K562 (cell line): ENCODE results near the gene IRS1. TPM values are rescaled to one million over a fixed set of nuclear protein-coding genes. Genes with fewer than 3 reads are reported as not detected.

Experiments used
- CBX1 ChIP-seq: sonication (generic); IDR thresholded peaks from 2 replicates; pipeline ENCODE4 v1.6.1; 2016; ENCODE audit warnings: antibody characterized with exemption, low read depth, mild to moderate bottlenecking
- CCAR2 ChIP-seq: fragments of 200-400 bp; formaldehyde crosslinking; IDR thresholded peaks from 2 replicates; pipeline ENCODE4 v1.6.1; 2017; ENCODE audit warnings: mild to moderate bottlenecking, low read depth, low read length
- CEBPZ ChIP-seq: fragments of 150-350 bp; IDR thresholded peaks from 2 replicates; pipeline ENCODE4 v1.6.1; 2014; ENCODE audit warnings: low read depth, mild to moderate bottlenecking, low read length, borderline replicate concordance
- DMBX1 ChIP-seq: fragments of 250-450 bp; sonication (Bioruptor Pico); IDR thresholded peaks from 2 replicates; pipeline ENCODE4 v1.8.0; 2022; ENCODE audit warnings: inconsistent platforms, mild to moderate bottlenecking, moderate library complexity, borderline replicate concordance
- EHMT2 ChIP-seq: fragments of 450-650 bp; IDR thresholded peaks from 2 replicates; pipeline ENCODE4 v1.6.1; 2018; ENCODE audit warnings: antibody characterized with exemption
- EP300 ChIP-seq: IDR thresholded peaks from 2 replicates; pipeline ENCODE4 v1.6.1; 2012; ENCODE audit warnings: low read length, improper control_type of control experiment
- GABPB2 ChIP-seq: fragments of 250-450 bp; sonication (Bioruptor Pico); conservative IDR thresholded peaks from 2 replicates; pipeline ENCODE4 v1.5.1; 2021; ENCODE audit warnings: mild to moderate bottlenecking
- MAFK ChIP-seq: IDR thresholded peaks from 2 replicates; pipeline ENCODE4 v1.6.1; 2011; ENCODE audit warnings: low read length, improper control_type of control experiment
- MCM3 ChIP-seq: fragments of 450-650 bp; IDR thresholded peaks from 2 replicates; pipeline ENCODE4 v1.6.1; 2016
- MYNN ChIP-seq, 2 experiments: sonication (generic); formaldehyde crosslinking in 1 of 2; IDR thresholded peaks; 2 replicates each; pipeline versions ENCODE4 v1.5.0 to v1.6.1; 2016 to 2020; ENCODE audit warnings: antibody characterized with exemption in 1 of 2, missing genetic modification reagents in 1 of 2
- NCOA4 ChIP-seq: fragments of 450-650 bp; IDR thresholded peaks from 2 replicates; pipeline ENCODE4 v1.6.1; 2018; ENCODE audit warnings: mild to moderate bottlenecking; ENCODE audit not compliant: partially characterized antibody
- PHF21A ChIP-seq: fragments of 450-650 bp; IDR thresholded peaks from 2 replicates; pipeline ENCODE4 v1.6.1; 2017; ENCODE audit warnings: low read depth, borderline replicate concordance
- POLR2A ChIP-seq: fragments of 450-650 bp; conservative IDR thresholded peaks from 2 replicates; pipeline ENCODE4 v1.6.1; 2016
- POLR2G ChIP-seq: fragments of 200-400 bp; formaldehyde crosslinking; IDR thresholded peaks from 2 replicates; pipeline ENCODE4 v1.6.1; 2017; ENCODE audit warnings: low read depth, mild to moderate bottlenecking, antibody characterized with exemption, low read length, moderate library complexity
- SRSF7 ChIP-seq: fragments of 200-400 bp; formaldehyde crosslinking; optimal IDR thresholded peaks from 2 replicates; pipeline ENCODE3; 2017; ENCODE audit warnings: mild to moderate bottlenecking, low read depth, low read length
- STAT6 ChIP-seq: sonication (generic); formaldehyde crosslinking; IDR thresholded peaks from 2 replicates; pipeline ENCODE4 v1.8.1; 2023; ENCODE audit warnings: mild to moderate bottlenecking, missing genetic modification reagents
- TEAD2 ChIP-seq: fragments of 450-650 bp; IDR thresholded peaks from 2 replicates; pipeline ENCODE4 v1.6.1; 2016; ENCODE audit warnings: missing genetic modification characterization, control low read depth, missing compliant biosample characterization
- TFE3 ChIP-seq: fragments of 450-650 bp; formaldehyde crosslinking; IDR thresholded peaks from 2 replicates; pipeline ENCODE4 v1.4.0; 2020; ENCODE audit warnings: mild to moderate bottlenecking, mixed read lengths
- WHSC1 ChIP-seq: IDR thresholded peaks from one replicate; pipeline ENCODE4 v1.6.1; 2012; ENCODE audit warnings: low read length, control low read depth, inconsistent platforms
- YY1 ChIP-seq, 3 experiments: IDR thresholded peaks; 2 replicates each; pipeline ENCODE4 v1.6.1; 2011; ENCODE audit warnings: low read length in 2 of 3, mild to moderate bottlenecking in 2 of 3, moderate library complexity in 2 of 3, borderline replicate concordance in 1 of 3, control low read depth in 1 of 3, low read depth in 1 of 3; ENCODE audit not compliant: insufficient read depth in 3 of 3, insufficient replicate concordance in 2 of 3, control insufficient read depth in 1 of 3, insufficient read length in 1 of 3; ENCODE audit errors: extremely low read depth in 1 of 3
- ZNF282 ChIP-seq: sonication (generic); formaldehyde crosslinking; IDR thresholded peaks from 2 replicates; pipeline ENCODE4 v1.8.1; 2023; ENCODE audit warnings: missing genetic modification reagents
- ZNF444 ChIP-seq: fragments of 250-450 bp; sonication (Bioruptor Pico); IDR thresholded peaks from 2 replicates; pipeline ENCODE4 v1.4.0; 2020; ENCODE audit warnings: mild to moderate bottlenecking, moderate library complexity
- ZNF584 ChIP-seq: fragments of 200-800 bp; sonication (Bioruptor generic); IDR thresholded peaks from 2 replicates; pipeline ENCODE4 v1.6.1; 2016; ENCODE audit warnings: low read depth, mild to moderate bottlenecking, missing genetic modification characterization, missing compliant biosample characterization
- polyA plus RNA-seq, 8 experiments: library from polyadenylated mRNA; depleted of rRNA in 4 of 8; stranded (reverse) in 5 of 8; unstranded in 3 of 8; fragments of >200 nt; fragmentation: Nextera tagmentation in 2 of 8; fragmentation: Illumina TruSeq in 1 of 8; extraction: Ambion mirVana in 2 of 8; extraction: Trizol in 1 of 8; gene quantifications; 2 replicates each; pipeline versions ENCODE4 v1.2.1 to v1.2.3, GENCODE V29; 2011 to 2014; ENCODE audit warnings: inconsistent platforms in 1 of 8, missing spikeins in 1 of 8
- total RNA-seq, 7 experiments: library from RNA; depleted of rRNA in 6 of 7; stranded (reverse); fragments of >200 nt in 6 of 7; fragmentation: Illumina TruSeq in 2 of 7; extraction: Trizol in 2 of 7; gene quantifications; 2 replicates each; pipeline versions ENCODE4 v1.2.1 to v1.2.3, GENCODE V29; 2011 to 2021; ENCODE audit warnings: low replicate concordance in 1 of 7

Gene IRS1
- total and polyA plus RNA-seq, 9 of the 15 experiments (the other 6 are each of a cell fraction or from before 2014, with no cell fraction given): under 0.01 to 0.31 (median 0.08) TPM; not detected in 1

GRCh38 chr2:226791487-226792081 lies 8.0 kb downstream of the IRS1 start (continued):
- TF ChIP-seq NCOA4: no peak
- TF ChIP-seq ZNF584 (CRISPR knock-in tag): no peak
- no peak for TF ChIP-seq PHF21A
- peak; percentile 58; the same call in 1 of the 2 replicates for TF ChIP-seq CBX1
- no peak for TF ChIP-seq EHMT2
- TF ChIP-seq MAFK: no peak
- TF ChIP-seq ZNF444: no peak
- no peak for TF ChIP-seq TFE3
- TF ChIP-seq STAT6 (CRISPR knock-in tag): no peak
- TF ChIP-seq POLR2G: peak; percentile 90
- TF ChIP-seq ZNF282 (CRISPR knock-in tag): no peak
- TF ChIP-seq WHSC1: no peak
- no peak for TF ChIP-seq DMBX1 (CRISPR knock-in tag)
- no peak for TF ChIP-seq MCM3
- TF ChIP-seq CEBPZ: no peak
- no peak for TF ChIP-seq TEAD2 (tag)
- peak; percentile 66 for TF ChIP-seq POLR2A
- no peak for TF ChIP-seq CCAR2
- TF ChIP-seq SRSF7: no peak
- TF ChIP-seq YY1 (IDR thresholded peaks at IDR 0.05; ENCODE audit: borderline replicate concordance in 1 of 3, control insufficient read depth in 1 of 3, extremely low read depth in 1 of 3, insufficient read depth in 3 of 3, insufficient read length in 1 of 3, insufficient replicate concordance in 2 of 3, low read depth in 1 of 3, low read length in 2 of 3): no peak
- TF ChIP-seq GABPB2 (CRISPR knock-in tag): no peak
- TF ChIP-seq EP300: no peak
- no peak for TF ChIP-seq MYNN (IDR thresholded peaks at IDR 0.05)
- TF ChIP-seq MYNN (CRISPR knock-in tag; IDR thresholded peaks at IDR 0.05): no peak
